ENCODE measurements around the gene GHDC.
"Not testable (repeated sequence)": the region's sequence is repeated elsewhere in the genome, so short reads cannot be mapped to it uniquely, and the experiment has no call there.

The GHDC gene

DNA sequence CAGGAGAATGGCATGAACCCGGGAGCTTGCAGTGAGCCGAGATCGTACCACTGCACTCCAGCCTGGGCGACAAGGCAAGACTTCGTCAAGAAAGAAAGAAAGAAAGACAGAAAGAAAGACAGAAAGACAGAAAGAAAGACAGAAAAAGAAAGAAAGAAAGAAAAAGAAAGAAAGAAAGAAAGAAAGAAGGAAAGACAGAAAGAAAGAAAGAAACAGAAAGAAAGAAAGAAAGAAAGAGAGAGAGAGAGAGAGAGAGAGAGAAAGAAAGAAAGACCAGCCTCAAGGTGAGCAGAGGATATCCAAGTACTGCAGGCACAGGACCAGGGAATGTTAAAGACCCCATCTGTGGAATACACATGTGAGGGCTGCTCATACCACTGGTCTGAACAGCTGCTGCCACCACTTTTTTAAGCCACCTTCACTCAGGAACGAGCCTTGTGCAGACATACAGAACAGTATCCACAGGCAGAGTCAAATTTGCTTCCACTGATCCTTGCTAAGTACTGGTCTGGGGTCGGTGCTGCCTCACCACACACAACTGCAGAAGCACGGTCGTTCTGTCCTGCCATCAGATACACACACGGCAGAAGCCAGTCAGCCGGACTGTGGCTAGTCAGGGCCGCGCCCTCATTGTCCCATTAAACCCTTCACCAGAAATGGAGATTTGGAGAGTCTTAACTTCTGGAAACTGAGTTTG, 47.2 kb downstream of the GHDC start:
- no peak for DNase-seq

DNA sequence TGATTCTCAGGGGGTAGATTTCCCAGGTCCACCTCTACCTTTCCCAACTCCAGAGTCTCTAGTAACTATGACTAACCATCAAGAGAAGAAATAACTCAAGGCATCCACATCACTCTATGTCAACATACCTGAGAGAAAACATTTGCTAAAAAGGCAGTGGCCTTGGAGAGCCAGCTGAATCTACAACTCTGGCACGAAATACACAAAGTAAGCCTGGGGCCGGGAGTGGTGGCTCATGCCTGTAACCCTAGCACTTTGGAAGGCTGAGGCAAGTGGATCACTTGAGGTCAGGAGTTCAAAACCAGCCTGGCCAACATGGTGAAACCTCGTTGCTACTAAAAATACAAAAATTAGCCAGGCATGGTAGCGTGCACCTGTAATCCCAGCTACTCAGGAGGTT, 51.2 kb downstream of the GHDC start:
- DNase-seq = not testable (repeated sequence)

DNA sequence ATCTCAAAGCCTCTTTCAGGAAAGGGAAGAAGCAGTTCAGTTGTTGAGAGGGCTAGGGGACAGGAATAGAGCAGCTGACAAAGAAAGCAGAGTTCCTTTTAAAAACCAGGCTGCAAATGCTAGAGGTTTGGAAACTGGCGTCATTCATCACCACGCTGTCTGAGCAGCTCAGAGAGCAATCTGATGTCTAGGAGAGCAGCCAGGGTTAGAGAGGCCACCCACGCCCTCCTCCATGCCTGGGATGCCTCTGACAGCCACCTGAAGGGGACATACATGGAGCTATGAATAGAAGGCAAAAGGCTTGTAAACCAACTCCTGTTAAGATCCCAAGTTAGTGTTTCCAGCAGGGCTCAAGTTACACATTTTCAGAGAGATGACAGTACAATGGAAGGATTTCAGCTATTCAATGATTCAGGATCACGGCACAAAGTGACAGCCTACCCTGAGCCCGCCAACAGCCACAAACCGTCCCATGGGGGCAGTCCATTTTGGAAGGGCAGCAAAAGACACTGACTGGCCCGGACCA, 51.9 kb downstream of the GHDC start:
- no peak for DNase-seq

DNA sequence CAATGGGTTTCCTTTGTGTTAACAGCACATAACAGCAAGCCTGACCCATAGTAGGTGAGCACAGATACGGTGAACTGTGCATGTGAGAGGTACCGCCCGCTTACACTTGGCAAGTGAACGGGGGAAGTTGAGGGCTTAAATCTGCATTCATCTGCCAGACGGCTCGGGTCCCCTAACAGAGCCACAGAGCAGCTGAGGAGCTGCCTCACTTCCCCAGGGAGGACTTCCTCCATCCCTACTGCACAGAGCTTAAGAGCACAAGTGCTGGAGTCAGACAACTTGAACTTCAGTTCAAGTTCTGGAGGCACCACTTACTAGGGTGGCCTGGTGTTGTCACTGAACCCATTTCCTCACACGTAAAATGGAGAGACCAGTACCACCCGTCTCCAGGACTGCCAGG, 52.9 kb downstream of the GHDC start:
- no peak for DNase-seq

DNA sequence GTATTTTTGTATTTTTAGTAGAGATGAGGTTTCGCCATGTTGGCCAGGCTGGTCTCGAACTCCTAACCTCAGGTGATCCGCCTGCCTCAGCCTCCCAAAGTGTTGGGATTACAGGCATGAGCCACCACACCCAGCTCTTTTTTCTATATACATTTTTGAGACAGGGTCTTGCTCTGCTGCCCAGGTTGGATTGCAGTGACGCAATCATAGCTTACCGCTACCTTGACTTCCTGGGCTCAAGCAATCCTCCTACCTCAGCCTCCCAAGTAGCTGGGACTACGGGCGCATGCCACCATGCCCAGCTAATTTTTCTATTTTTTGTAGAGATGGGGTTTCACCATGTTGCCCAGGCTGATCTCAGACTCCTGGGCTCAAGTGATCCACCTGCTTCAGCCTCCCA, 53.6 kb downstream of the GHDC start:
- not testable (repeated sequence) for DNase-seq

All from NCI-H1417 treated with DMSO at 0.1 percent for 48 hours (cell line).